GM19468 (cell line): ENCODE results near the gene SEL1L3.

Source experiments
- ATAC-seq: cut with Tn5 transposase; IDR thresholded peaks from one replicate; pipeline ENCODE4 v1.9.1; 2021; ENCODE audit warnings: mild to moderate bottlenecking, moderate library complexity, moderate number of reproducible peaks; ENCODE audit not compliant: unreplicated experiment; ENCODE audit errors: extremely low read depth

Gene SEL1L3

DNA sequence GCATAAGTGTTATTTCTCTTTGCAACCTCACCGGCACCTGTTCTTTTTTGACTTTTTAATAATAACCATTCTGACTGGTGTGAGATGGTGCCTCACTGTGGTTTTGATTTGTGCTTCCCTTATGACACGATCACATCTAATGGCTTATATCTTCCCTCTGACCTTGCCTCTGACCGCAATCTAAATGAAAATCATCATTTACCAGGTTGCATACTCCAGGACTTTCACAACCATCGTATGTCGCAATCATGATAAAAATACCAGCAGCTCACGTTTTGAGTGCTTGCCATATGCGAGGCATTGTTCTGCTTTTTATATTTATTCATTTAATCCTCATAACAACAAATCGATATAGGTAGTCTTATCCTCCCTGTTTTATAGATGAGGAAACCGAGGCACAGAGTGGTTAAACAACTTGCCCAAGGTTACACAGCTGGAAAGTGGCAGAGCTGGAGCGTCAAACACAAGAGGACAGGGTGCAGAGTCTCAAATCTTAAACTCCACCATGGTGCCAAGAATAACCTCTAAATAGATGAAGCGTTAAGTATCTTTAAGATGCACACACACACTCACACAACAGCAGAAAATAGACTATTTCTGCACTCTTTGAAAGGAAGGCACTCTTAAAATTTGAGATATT, 102.2 kb downstream of the SEL1L3 start:
- no peak for ATAC-seq

GRCh38 chr4:25760048-25760447, 102.7 kb downstream of the SEL1L3 start:
- ATAC-seq = no peak

DNA sequence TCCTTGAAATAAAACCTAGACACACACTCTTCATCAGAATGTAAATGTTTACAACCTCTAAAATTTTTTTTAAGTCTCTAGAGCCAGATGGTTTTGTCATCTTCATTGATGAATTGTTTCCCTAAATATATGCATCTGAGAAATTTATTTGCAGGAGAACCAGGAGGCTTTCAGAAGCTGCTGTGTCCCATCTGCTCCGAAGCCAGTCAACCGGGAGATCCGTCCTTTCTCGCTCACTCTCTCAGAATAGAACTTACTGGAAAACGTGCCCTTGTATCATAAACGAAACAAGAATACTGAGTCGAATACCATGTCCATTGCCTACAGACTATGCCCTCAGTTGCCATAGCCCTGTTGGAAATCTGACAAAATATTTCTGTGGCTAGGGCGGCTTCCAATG, 103.7 kb downstream of the SEL1L3 start:
- no peak for ATAC-seq

GRCh38 chr4:25757452-25757851, 105.3 kb downstream of the SEL1L3 start:
- ATAC-seq = no peak

GRCh38 chr4:25756503-25756902, 106.3 kb downstream of the SEL1L3 start:
- no peak for ATAC-seq

- ATAC-seq = no peak
Observed at GRCh38 chr4:25755911-25756310, 106.9 kb downstream of the SEL1L3 start.

- ATAC-seq = no peak
Observed at GRCh38 chr4:25753239-25753638, 109.5 kb downstream of the SEL1L3 start.

GRCh38 chr4:25750874-25751273, 111.9 kb downstream of the SEL1L3 start:
- ATAC-seq = no peak

DNA sequence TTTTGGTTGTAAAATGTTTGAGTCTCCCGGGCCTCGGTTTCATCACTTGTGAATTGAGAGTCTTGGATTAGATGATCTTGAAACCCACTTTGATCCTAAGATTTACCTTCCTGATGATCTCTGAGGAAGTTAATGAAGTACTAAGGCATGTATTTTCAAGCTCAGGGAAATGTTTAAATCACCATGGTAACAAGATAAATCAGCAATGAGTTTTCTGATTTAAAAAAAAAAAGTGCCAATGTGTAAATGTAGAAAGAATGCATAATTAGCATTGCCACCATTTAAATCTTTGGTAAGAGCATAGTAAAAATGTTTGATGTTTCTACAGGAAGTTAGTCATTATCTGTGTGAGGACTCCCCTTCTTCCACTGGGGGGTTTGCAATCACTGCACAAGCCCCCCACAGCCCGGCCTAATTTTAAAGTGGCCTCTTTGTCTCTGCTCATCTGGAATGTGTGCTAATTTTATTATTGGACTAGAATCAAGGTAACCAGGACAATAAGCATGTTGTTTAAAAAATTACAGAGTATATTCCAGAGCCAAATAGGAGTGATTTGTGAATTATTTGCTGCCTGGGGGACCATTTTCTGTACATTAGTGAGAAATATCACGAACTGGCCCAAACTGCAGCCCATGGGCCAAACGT, 113.5 kb downstream of the SEL1L3 start:
- ATAC-seq = no peak

- ATAC-seq = no peak
Observed at GRCh38 chr4:25743971-25744370, 118.8 kb downstream of the SEL1L3 start.

DNA sequence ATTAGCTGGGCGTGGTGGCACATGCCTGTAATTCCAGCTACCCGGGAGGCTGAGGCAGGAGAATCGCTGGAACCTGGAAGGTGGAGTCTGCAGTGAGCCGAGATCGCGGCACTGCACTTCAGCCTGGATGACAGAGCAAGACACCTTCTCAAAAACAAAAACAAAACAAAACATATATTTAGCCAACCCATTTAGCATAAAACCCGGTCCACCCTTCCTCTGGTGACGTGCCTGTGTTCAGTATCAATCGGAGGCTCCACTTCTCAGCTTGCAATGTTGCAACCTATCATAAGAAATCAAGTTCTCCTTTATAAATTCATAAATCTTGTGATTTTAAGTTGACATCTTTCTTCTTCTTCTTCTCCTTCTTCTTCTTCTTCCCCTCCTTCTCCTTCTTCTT, 133.2 kb downstream of the SEL1L3 start:
- ATAC-seq = no peak

DNA sequence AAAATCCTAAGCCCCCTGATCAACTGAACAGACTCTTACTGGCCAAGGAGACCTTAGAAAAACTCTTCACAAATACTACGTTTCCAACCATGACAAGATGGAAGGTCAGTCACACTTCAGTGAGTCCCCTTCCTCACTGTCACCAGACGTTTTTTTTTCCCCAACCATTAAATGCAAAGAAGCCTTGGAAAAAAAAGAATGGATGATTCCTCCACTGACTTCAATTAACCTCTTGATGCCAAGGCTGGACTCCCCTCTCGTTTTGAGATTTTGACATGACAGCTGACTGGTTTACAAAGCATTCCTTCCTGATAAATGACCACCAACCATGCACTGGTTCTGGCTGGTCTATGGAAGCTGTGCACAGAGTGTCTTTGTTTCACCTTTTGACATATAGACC, 133.9 kb downstream of the SEL1L3 start:
- no peak for ATAC-seq

DNA sequence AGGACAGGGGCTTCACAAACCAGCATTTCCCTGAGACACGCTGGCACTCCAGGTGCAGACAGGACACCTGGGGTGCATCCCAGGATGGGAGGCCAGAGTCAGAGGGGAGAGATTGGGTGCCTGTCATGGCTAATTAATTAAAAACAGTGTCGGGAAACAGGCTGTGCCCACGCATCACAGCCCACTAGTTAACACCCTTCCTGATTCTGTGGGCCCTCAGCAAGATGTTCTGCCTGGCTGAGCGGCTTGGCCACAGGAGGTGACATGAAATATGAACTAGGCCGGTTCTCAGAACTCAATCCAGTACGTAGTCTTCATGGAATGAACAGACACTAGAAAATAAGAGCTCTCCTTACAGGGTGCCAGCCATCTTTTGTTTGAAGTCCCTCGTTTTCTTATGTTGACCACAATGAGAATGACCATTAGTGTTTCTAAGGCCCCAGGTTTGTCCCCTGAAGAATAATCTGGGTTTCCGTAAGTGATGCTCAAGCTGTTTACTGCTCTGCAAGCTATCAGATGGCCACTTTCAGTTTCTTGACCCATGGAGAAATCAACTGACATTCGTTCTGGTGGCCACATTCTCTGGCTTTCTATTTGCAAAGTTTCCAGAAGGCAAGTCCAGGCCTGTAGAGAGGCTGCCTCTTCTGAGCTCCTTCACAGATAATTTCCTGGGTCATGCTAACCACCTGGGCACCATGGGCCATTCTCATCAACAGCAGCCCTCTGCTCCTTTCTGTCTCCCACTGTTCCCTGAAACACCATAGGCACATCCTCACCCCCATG, 134.9 kb downstream of the SEL1L3 start:
- ATAC-seq = no peak

GRCh38 chr4:25725870-25726269, 136.9 kb downstream of the SEL1L3 start:
- ATAC-seq = no peak

DNA sequence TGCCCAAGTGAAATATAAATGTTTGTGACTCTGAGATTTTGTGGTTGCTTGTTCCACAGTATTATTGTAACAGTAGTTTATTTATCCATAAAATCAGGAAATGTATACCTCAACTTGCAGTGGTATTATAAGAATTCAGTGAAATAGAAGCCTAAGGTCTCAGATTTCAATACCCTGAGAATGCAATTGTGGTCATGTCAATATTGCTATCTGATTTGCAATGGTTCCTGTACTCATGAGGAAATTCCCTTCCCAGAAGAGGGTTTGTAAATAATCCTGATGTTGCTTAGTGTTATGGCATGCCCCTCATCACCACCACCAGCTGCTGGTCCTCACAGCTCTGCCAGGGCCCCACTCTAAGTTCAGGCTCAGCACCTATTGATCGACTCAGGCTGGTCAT, 139.4 kb downstream of the SEL1L3 start:
- ATAC-seq = no peak

DNA sequence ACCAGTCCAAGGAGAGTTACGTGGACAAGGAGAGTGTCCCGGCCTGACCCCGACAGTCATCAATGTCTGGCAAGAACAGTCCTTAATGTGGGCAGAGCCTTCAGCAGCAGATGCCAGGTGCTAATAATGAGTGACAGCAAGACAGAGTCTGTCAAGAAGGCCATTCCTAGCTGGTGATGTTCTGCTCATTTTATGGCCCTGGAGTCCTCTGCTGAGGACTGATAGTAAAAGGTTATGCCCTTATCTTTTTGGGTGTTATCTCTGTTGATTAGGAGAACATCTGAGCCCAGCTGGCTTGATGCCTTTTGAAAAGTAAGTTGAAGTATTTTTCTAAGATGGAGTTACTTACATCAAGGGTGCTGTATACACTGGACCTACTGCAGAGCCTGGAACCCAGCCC, 139.8 kb downstream of the SEL1L3 start:
- no peak for ATAC-seq

DNA sequence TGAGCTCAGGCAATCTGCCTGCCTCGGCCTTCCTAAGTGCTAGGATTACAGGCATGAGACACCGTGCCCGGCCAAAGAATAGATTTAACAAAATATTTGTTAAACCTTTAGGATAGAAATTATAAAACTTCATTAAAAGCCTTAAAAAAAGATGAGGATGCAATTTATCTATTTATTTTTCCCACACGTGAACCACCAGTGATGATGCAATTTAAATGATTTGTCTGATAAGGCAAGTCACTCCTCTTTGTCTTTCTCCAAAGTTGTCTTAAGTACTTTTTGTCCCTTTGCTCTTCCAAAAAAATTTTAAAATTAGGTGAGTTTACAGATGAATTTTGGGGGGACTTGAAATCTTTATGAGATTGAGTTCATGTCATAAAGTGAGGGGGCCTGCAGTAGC, 149.0 kb downstream of the SEL1L3 start:
- no peak for ATAC-seq

DNA sequence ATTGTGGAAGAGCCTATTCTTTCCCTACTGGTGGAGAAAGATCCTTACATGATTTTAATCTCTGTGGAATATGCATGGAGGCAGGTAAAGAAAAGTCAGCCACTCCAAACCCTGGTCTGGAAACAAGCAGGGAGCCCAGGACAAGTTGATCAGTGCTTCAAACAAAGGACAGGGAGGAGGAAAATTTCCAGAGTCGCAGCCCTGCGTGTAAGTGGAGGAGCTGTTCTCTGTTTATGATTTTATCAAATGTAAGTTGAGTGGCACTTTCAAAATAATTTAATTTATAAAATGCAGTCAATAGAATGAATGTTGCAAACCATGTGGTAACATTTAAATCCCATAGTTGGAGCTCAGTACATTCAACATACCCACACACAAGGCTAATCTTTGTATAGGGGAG, 150.2 kb downstream of the SEL1L3 start:
- ATAC-seq = no peak

- ATAC-seq = no peak
Observed at GRCh38 chr4:25710637-25711036, 152.2 kb downstream of the SEL1L3 start.

- ATAC-seq = no peak
Observed at GRCh38 chr4:25704516-25704915, 158.3 kb downstream of the SEL1L3 start.

GRCh38 chr4:25703731-25704388, 158.9 kb downstream of the SEL1L3 start:
- no peak for ATAC-seq
